GM12892 (cell line): ENCODE data around the gene LCMT1. TPM values are rescaled to one million over a fixed set of nuclear protein-coding genes. Genes with fewer than 3 reads are reported as not detected.
A peak's percentile ranks its signal among the peaks of the same experiment; 100 is the strongest.
"Not testable (repeated sequence)": the region's sequence is repeated elsewhere in the genome, so short reads cannot be mapped to it uniquely, and the experiment has no call there.

Experiments
- DNase-seq: peaks from one replicate; pipeline ENCODE4 v3.0.0; 2011; ENCODE audit not compliant: insufficient read length
- FAIRE-seq: peaks from 2 replicates; lab custom pipeline; 2011; peaks lifted over from hg19 to GRCh38; lab: Jason Lieb, UNC
- POLR2A ChIP-seq: IDR thresholded peaks from 2 replicates; pipeline ENCODE4 v1.6.1; 2011; ENCODE audit warnings: low read depth, low read length, control low read depth
- POLR2AphosphoS5 ChIP-seq: IDR thresholded peaks from 2 replicates; pipeline ENCODE4 v1.6.1; 2011; ENCODE audit warnings: low read depth, low read length, control low read depth
- TAF1 ChIP-seq: IDR thresholded peaks from 2 replicates; pipeline ENCODE4 v1.6.1; 2011; ENCODE audit warnings: low read depth, mild to moderate bottlenecking, control low read depth, low read length, borderline replicate concordance
- polyA plus RNA-seq: library from polyadenylated mRNA; unstranded; fragments of >200 nt; gene quantifications from one replicate; pipeline ENCODE4 v1.2.1, GENCODE V29; 2012; ENCODE audit warnings: missing spikeins, inconsistent platforms; ENCODE audit not compliant: missing spikeins

LCMT1 gene
- 35.9 TPM for polyA plus RNA-seq

- TF ChIP-seq POLR2A = peak; percentile 50
- TF ChIP-seq POLR2AphosphoS5 = peak; percentile 45; the same call in 1 of the 2 replicates
- TF ChIP-seq TAF1 = no peak
- peak; percentile 94 for FAIRE-seq
- DNase-seq = peak; percentile 90
These were observed at the start of gene LCMT1 for GRCh38 chr16:25111403-25112166. Gene LCMT1, plus strand, starts transcription at chr16:25111742. Its CDS starts 142 bp downstream, at chr16:25111884.

GRCh38 chr16:25063102-25063501 is 48.4 kb upstream of the LCMT1 start:
- TF ChIP-seq TAF1 (no peak), POLR2A (no peak), POLR2AphosphoS5 (no peak)
- FAIRE-seq = no peak

GRCh38 chr16:25063865-25064264 is 47.7 kb upstream of the LCMT1 start:
- no peak for TF ChIP-seq POLR2A
- TF ChIP-seq TAF1 = no peak
- no peak for TF ChIP-seq POLR2AphosphoS5
- DNase-seq (no peak), FAIRE-seq (no peak)

More at GRCh38 chr16:25063102-25063501, 48.4 kb upstream of the LCMT1 start:
- DNase-seq = no peak

GRCh38 chr16:25064281-25064680 is 47.3 kb upstream of the LCMT1 start:
- FAIRE-seq = not testable (repeated sequence)

GRCh38 chr16:25064937-25065336 is 46.6 kb upstream of the LCMT1 start:
- no peak for FAIRE-seq
- TF ChIP-seq POLR2AphosphoS5 = no peak
- TF ChIP-seq TAF1 = no peak
- no peak for TF ChIP-seq POLR2A
- no peak for DNase-seq

More at GRCh38 chr16:25064281-25064680, 47.3 kb upstream of the LCMT1 start:
- DNase-seq = not testable (repeated sequence)

GRCh38 chr16:25065899-25066298 is 45.6 kb upstream of the LCMT1 start:
- FAIRE-seq = peak; percentile 65
- TF ChIP-seq POLR2A (no peak), POLR2AphosphoS5 (no peak), TAF1 (no peak)
- DNase-seq = peak; percentile 40

GRCh38 chr16:25066426-25066746 is 45.2 kb upstream of the LCMT1 start:
- FAIRE-seq (no peak), DNase-seq (no peak)
- TF ChIP-seq POLR2A (no peak), TAF1 (no peak), POLR2AphosphoS5 (no peak)

- DNase-seq (peak; percentile 91), FAIRE-seq (peak; percentile 88)
- peak; percentile 24; the same call in 1 of the 2 replicates for TF ChIP-seq POLR2AphosphoS5
- peak; percentile 71; the same call in 1 of the 2 replicates for TF ChIP-seq POLR2A
- TF ChIP-seq TAF1 = 0 out of 2 replicates have a peak, but pooled peaks have one; percentile 20
These were observed 44.6 kb upstream of the LCMT1 start for GRCh38 chr16:25066747-25067631.

GRCh38 chr16:25073854-25074253 is 37.7 kb upstream of the LCMT1 start:
- no peak for DNase-seq
- TF ChIP-seq TAF1 (no peak), POLR2AphosphoS5 (no peak), POLR2A (no peak)
- FAIRE-seq = no peak

- TF ChIP-seq POLR2A = no peak
- no peak for TF ChIP-seq POLR2AphosphoS5
- TF ChIP-seq TAF1 = no peak
- no peak for DNase-seq
- FAIRE-seq = no peak
These were observed 33.1 kb upstream of the LCMT1 start for GRCh38 chr16:25078386-25078978.

- FAIRE-seq (no peak), DNase-seq (no peak)
- TF ChIP-seq POLR2AphosphoS5 (no peak), POLR2A (no peak), TAF1 (no peak)
These were observed 31.7 kb upstream of the LCMT1 start for GRCh38 chr16:25079637-25080378.
